Measurements from ENCODE around the gene STARD13. TPM values are rescaled to one million over a fixed set of nuclear protein-coding genes. Genes with fewer than 3 reads are reported as not detected.

Gene STARD13
- total RNA-seq = 10 to 100 TPM in 6 of 7 donors, 1 to 10 TPM in 1; 8.1 to 31.5 (median 14.0) TPM
- polyA plus RNA-seq = 10 to 100 TPM in 1 of 2 donors, 1 to 10 TPM in 1; 7.2 to 17.1 TPM
- long read RNA-seq, donor 1, partial matches to known transcripts = 6 of 8 reads
- long read RNA-seq, donor 1, other reads (novel, unspliced or antisense) = 2 of 8 reads
- long read RNA-seq, donor 2, full-length matches to known transcripts = 1 of 1 reads
- long read RNA-seq, donor 2, partial matches to known transcripts = 0 of 1 reads
- long read RNA-seq, donor 2, other reads (novel, unspliced or antisense) = 0 of 1 reads
- long read RNA-seq, donor 3, full-length matches to known transcripts = 6 of 23 reads
- long read RNA-seq, donor 3, partial matches to known transcripts = 10 of 23 reads
- long read RNA-seq, donor 3, other reads (novel, unspliced or antisense) = 7 of 23 reads

- TF ChIP-seq EP300 (IDR thresholded peaks at IDR 0.05) (peak; percentile 15), POLR2A (IDR thresholded peaks at IDR 0.05) (peak; percentile 77), CTCF (IDR thresholded peaks at IDR 0.05) (peak; percentile 12 to 70 (median 63))
- peak within 1 kb of the TSS; percentile 64 for H3K4me3 ChIP-seq
- DNase-seq = peak; percentile 92 to 96 (median 93)
- H3K27ac ChIP-seq = peak within 1 kb of the TSS; percentile 73 to 89
- intact Hi-C loops (cut with DNase I) = loop anchor here in 2 of 4 donors (10.0 kb wide), 1 partner anchor 249 kb away; no protein-coding TSS in a partner anchor
- 0 to 1% (median 1%) methylated on average over 20 of the region's 20 CpGs for WGBS, 3 donors
- H3K36me3 ChIP-seq = no peaks in the 10 kb centered on the region
- no peaks in the 10 kb centered on the region for H3K4me1 ChIP-seq (ENCODE audit: insufficient read depth)
- no peaks in the 10 kb centered on the region for H3K27me3 ChIP-seq
- no peaks in the 10 kb centered on the region for H3K9me3 ChIP-seq
These were observed at the start of gene STARD13 for GRCh38 chr13:33285420-33286124. TSS of gene STARD13 (minus strand) at chr13:33285755. CDS start at chr13:33285638, 117 bp downstream.

GRCh38 chr13:33334831-33335230 is 49.3 kb upstream of the STARD13 start:
- 91 to 98% (median 94%) methylated on average over 7 of the region's 7 CpGs for WGBS, 3 donors
- TF ChIP-seq CTCF (IDR thresholded peaks at IDR 0.05) (no peak), EP300 (IDR thresholded peaks at IDR 0.05) (no peak), POLR2A (IDR thresholded peaks at IDR 0.05) (no peak)
- no peaks in the 10 kb centered on the region for H3K4me1 ChIP-seq (ENCODE audit: insufficient read depth)
- no peak for DNase-seq
- H3K36me3 ChIP-seq = no peaks in the 10 kb centered on the region
- H3K9me3 ChIP-seq = no peaks in the 10 kb centered on the region
- intact Hi-C loops (cut with DNase I) = no loop called here
- H3K27me3 ChIP-seq = no peaks in the 10 kb centered on the region
- H3K4me3 ChIP-seq = no peak overlapping the region
- no peak overlapping the region for H3K27ac ChIP-seq

GRCh38 chr13:33331962-33332361 is 46.4 kb upstream of the STARD13 start:
- no peaks in the 10 kb centered on the region for H3K36me3 ChIP-seq
- DNase-seq = no peak
- H3K9me3 ChIP-seq = no peaks in the 10 kb centered on the region
- no peaks in the 10 kb centered on the region for H3K27me3 ChIP-seq
- H3K4me1 ChIP-seq (ENCODE audit: insufficient read depth) = no peaks in the 10 kb centered on the region
- no peak overlapping the region for H3K27ac ChIP-seq
- 86 to 87% (median 86%) methylated on average over 3 of the region's 3 CpGs for WGBS, 3 donors
- TF ChIP-seq CTCF (IDR thresholded peaks at IDR 0.05) = no peak
- no peak for TF ChIP-seq POLR2A (IDR thresholded peaks at IDR 0.05)
- TF ChIP-seq EP300 (IDR thresholded peaks at IDR 0.05) = no peak
- intact Hi-C loops (cut with DNase I) = no loop called here
- H3K4me3 ChIP-seq = no peak overlapping the region

- Histone ChIP-seq H3K27ac (no peak overlapping the region), H3K4me1 (ENCODE audit: insufficient read depth) (no peaks in the 10 kb centered on the region), H3K9me3 (no peaks in the 10 kb centered on the region), H3K36me3 (no peaks in the 10 kb centered on the region), H3K4me3 (no peak overlapping the region), H3K27me3 (no peaks in the 10 kb centered on the region)
- 92 to 95% (median 95%) methylated on average over 6 of the region's 6 CpGs for WGBS, 3 donors
- DNase-seq = no peak
- TF ChIP-seq POLR2A (IDR thresholded peaks at IDR 0.05) (no peak), CTCF (IDR thresholded peaks at IDR 0.05) (no peak), EP300 (IDR thresholded peaks at IDR 0.05) (no peak)
- intact Hi-C loops (cut with DNase I) = no loop called here
These were observed 44.9 kb upstream of the STARD13 start for GRCh38 chr13:33330483-33330882.
